SU-DHL-6 (cell line): ENCODE data around the gene SOX5.

Source experiments
- H2AFZ ChIP-seq: fragments of 200-600 bp; sonication (generic); 2 replicates; pipeline ENCODE4 v1.6.1; 2014; ENCODE audit warnings: low read depth, mild to moderate bottlenecking, moderate library complexity, mixed read lengths, antibody characterized with exemption, low read length; ENCODE audit not compliant: severe bottlenecking
- H3F3A ChIP-seq: fragments of 200-600 bp; shearing (Covaris generic); 2 replicates; pipeline ENCODE4 v1.6.0; 2016; ENCODE audit warnings: antibody characterized with exemption, mild to moderate bottlenecking; ENCODE audit not compliant: insufficient read depth
- H3K27ac ChIP-seq: fragments of 200-600 bp; sonication (generic); 2 replicates; pipeline ENCODE4 v1.5.1; 2016; ENCODE audit warnings: low read depth, mild to moderate bottlenecking, low read length, moderate library complexity, mixed read lengths
- H3K27me3 ChIP-seq: fragments of 200-600 bp; sonication (generic), shearing (Covaris generic); 2 replicates; pipeline ENCODE4 v1.6.0; 2014; ENCODE audit warnings: mild to moderate bottlenecking, low read length
- H3K36me3 ChIP-seq: fragments of 200-600 bp; sonication (generic); 2 replicates; pipeline ENCODE4 v1.6.1; 2014; ENCODE audit warnings: mild to moderate bottlenecking, low read length, mixed read lengths
- H3K4me2 ChIP-seq: fragments of 300-600, 200-600 bp; shearing (Covaris generic), sonication (generic); 2 replicates; pipeline ENCODE4 v1.6.0; 2014; ENCODE audit warnings: low read length, low read depth, mild to moderate bottlenecking; ENCODE audit not compliant: poor library complexity, severe bottlenecking
- H3K4me3 ChIP-seq: fragments of 200-600 bp; sonication (generic); 2 replicates; pipeline ENCODE4 v1.5.1; 2014; ENCODE audit warnings: antibody characterized with exemption, low read length, mild to moderate bottlenecking, mixed read lengths; ENCODE audit not compliant: insufficient read depth, poor library complexity, severe bottlenecking
- H3K79me2 ChIP-seq: fragments of 200-600 bp; sonication (generic); 2 replicates; pipeline ENCODE4 v1.6.1; 2014; ENCODE audit warnings: mild to moderate bottlenecking, low read length, moderate library complexity; ENCODE audit not compliant: insufficient read depth
- H3K9ac ChIP-seq: fragments of 200-600 bp; sonication (generic); 2 replicates; pipeline ENCODE4 v1.7.0; 2014; ENCODE audit warnings: mild to moderate bottlenecking, low read length
- H3K9me2 ChIP-seq: fragments of 200-600 bp; sonication (generic); replicated peaks from 2 replicates; pipeline ENCODE4 v1.6.1; 2014; ENCODE audit warnings: low read length; ENCODE audit not compliant: insufficient read depth
- H3K9me3 ChIP-seq: fragments of 200-600 bp; sonication (generic); 2 replicates; pipeline ENCODE4 v1.6.1; 2014; ENCODE audit warnings: low read length, mixed read lengths; ENCODE audit not compliant: insufficient read depth
- H4K20me1 ChIP-seq: fragments of 200-600 bp; sonication (generic); 2 replicates; pipeline ENCODE4 v1.6.1; 2014; ENCODE audit warnings: low read depth, mild to moderate bottlenecking, antibody characterized with exemption, low read length, moderate library complexity, mixed read lengths
- CTCF ChIP-seq: fragments of 200-600 bp; sonication (generic); IDR thresholded peaks from one replicate; pipeline ENCODE4 v1.5.1; 2017; ENCODE audit warnings: antibody characterized with exemption, mild to moderate bottlenecking, low read length, moderate library complexity; ENCODE audit not compliant: insufficient read depth, poor library complexity, severe bottlenecking
- EZH2phosphoT487 ChIP-seq: fragments of 200-600 bp; sonication (generic), shearing (Covaris generic); conservative IDR thresholded peaks from 2 replicates; pipeline ENCODE4 v1.6.1; 2018; ENCODE audit warnings: mild to moderate bottlenecking, antibody characterized with exemption, low read length, moderate library complexity, mixed read lengths

SOX5 gene

GRCh38 chr12:23891115-23891514 lies 58.4 kb downstream of the SOX5 start:
- Histone ChIP-seq H3K36me3 (no peaks in the 10 kb centered on the region), H3K79me2 (no peaks in the 10 kb centered on the region), H3K27me3 (0 out of 2 replicates have a peak, but pooled peaks cover 4% of the 10 kb centered on the region), H3K9ac (no peak overlapping the region), H3K4me3 (no peak overlapping the region), H2AFZ (no peak overlapping the region), H3K9me2 (no peaks in the 10 kb centered on the region), H4K20me1 (no peaks in the 10 kb centered on the region), H3K27ac (no peak overlapping the region), H3K4me2 (no peak overlapping the region), H3K9me3 (no peaks in the 10 kb centered on the region), H3F3A (no peaks in the 10 kb centered on the region)
- TF ChIP-seq CTCF (no peak), EZH2phosphoT487 (no peak)

- H3K4me3 ChIP-seq = no peak overlapping the region
- no peaks in the 10 kb centered on the region for H3K9me2 ChIP-seq
- TF ChIP-seq CTCF (no peak), EZH2phosphoT487 (no peak)
- H2AFZ ChIP-seq = no peak overlapping the region
- no peaks in the 10 kb centered on the region for H3F3A ChIP-seq
- no peaks in the 10 kb centered on the region for H4K20me1 ChIP-seq
- no peaks in the 10 kb centered on the region for H3K36me3 ChIP-seq
- H3K79me2 ChIP-seq = no peaks in the 10 kb centered on the region
- H3K4me2 ChIP-seq = no peak overlapping the region
- 0 out of 2 replicates have a peak, but pooled peaks cover 4% of the 10 kb centered on the region for H3K27me3 ChIP-seq
- no peak overlapping the region for H3K27ac ChIP-seq
- no peaks in the 10 kb centered on the region for H3K9me3 ChIP-seq
- no peak overlapping the region for H3K9ac ChIP-seq
Measured at GRCh38 chr12:23889069-23889440, 60.4 kb downstream of the SOX5 start.

GRCh38 chr12:23888396-23889068 lies 60.9 kb downstream of the SOX5 start:
- no peak overlapping the region for H2AFZ ChIP-seq
- no peak overlapping the region for H3K4me3 ChIP-seq
- H3K4me2 ChIP-seq = no peak overlapping the region
- no peak overlapping the region for H3K9ac ChIP-seq
- no peaks in the 10 kb centered on the region for H3F3A ChIP-seq
- 0 out of 2 replicates have a peak, but pooled peaks cover 4% of the 10 kb centered on the region for H3K27me3 ChIP-seq
- no peaks in the 10 kb centered on the region for H3K9me3 ChIP-seq
- H3K36me3 ChIP-seq = no peaks in the 10 kb centered on the region
- TF ChIP-seq EZH2phosphoT487 (no peak), CTCF (no peak)
- H3K27ac ChIP-seq = no peak overlapping the region
- H4K20me1 ChIP-seq = no peaks in the 10 kb centered on the region
- H3K79me2 ChIP-seq = no peaks in the 10 kb centered on the region
- no peaks in the 10 kb centered on the region for H3K9me2 ChIP-seq
